ENCODE measurements around the gene GTF3C5. TPM values are rescaled to one million over a fixed set of nuclear protein-coding genes. Genes with fewer than 3 reads are reported as not detected.
A peak's percentile ranks its signal among the peaks of the same experiment; 100 is the strongest.
"Not testable (repeated sequence)": the region's sequence is repeated elsewhere in the genome, so short reads cannot be mapped to it uniquely, and the experiment has no call there.

Gene GTF3C5
- total RNA-seq, 1 donor from 2014 or later: 31.0 TPM

- no peak for DNase-seq (ENCODE audit: low spot score in 2 of 2)
- no peak for FAIRE-seq
Observed at GRCh38 chr9:133051281-133051900, 20.6 kb downstream of the GTF3C5 start.

DNA sequence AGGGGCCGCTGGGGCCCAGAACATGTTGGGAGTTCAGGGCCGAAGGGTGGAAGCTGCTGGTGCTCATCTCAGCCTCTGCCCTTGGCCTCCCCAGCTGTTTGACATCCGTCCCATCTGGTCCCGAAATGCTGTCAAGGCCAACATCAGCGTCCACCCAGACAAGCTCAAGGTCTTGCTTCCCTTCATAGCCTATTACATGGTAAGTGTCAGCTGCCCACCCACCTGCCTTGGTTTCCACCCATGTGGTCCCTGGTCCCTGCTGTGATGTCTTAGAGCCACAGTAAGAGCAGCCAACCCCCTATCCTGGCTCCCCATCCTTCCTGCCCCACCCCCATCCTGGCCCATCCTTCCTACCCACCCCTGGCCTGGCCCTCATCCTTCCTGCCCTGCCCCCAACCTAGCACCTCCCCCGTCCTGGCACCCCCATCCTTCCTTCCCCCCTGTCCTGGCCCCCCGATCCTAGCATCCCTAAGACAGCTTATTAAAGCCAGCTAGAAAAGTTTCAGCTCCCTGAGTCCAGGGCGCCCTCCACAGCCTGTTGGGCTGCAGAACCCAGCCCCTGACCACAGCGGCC, 21.3 kb downstream of the GTF3C5 start:
- DNase-seq (ENCODE audit: low spot score in 2 of 2) (no peak), FAIRE-seq (no peak)

GRCh38 chr9:133054194-133054890, 23.5 kb downstream of the GTF3C5 start:
- FAIRE-seq (no peak), DNase-seq (ENCODE audit: low spot score in 2 of 2) (no peak)

GRCh38 chr9:133054966-133055365, 24.2 kb downstream of the GTF3C5 start:
- DNase-seq (ENCODE audit: low spot score in 2 of 2): peak in 1 of 2 donors; percentile 53
- FAIRE-seq: no peak

GRCh38 chr9:133055788-133056420, 25.1 kb downstream of the GTF3C5 start:
- FAIRE-seq (no peak), DNase-seq (ENCODE audit: low spot score in 2 of 2) (no peak)

DNA sequence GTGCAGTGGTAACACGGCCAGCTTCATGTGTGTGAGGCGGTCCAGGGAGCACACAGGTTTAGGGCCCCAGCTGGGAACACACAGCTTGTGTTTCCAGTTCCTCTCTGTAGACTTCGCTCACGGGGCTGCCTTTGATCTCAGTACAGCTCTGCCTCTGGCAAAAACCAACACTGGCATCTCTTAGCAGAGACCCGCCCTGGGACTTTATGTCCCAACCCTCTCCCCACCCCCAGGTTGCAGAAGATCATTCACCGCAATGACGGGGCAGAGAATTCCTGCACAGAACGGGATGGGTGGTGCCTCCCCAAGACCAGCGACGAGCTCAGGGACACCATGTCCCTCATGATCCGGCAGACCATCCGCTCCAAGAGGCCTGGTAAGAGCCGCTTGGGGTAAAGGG, 25.7 kb downstream of the GTF3C5 start:
- DNase-seq (ENCODE audit: low spot score in 2 of 2) (no peak), FAIRE-seq (no peak)

- no peak for DNase-seq (ENCODE audit: low spot score in 2 of 2)
- no peak for FAIRE-seq
Observed at GRCh38 chr9:133057006-133057405, 26.2 kb downstream of the GTF3C5 start.

DNA sequence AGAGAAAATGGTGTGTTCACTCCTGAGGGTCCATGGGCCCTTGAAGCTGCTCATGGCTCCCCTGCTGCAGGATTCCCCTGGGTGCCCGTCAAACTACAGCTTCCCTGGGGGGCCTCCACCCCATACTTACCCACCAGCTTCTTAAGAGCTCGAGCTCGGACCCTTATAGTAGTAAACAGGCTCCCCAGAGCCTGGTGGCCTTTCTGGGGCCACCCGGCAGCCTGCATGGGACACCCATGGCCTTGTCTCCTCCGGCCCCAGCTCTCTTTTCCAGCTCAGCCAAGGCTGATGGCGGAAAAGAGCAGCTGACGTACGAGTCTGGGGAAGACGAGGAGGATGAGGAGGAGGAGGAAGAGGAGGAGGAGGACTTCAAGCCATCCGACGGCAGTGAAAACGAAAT, 26.8 kb downstream of the GTF3C5 start:
- no peak for FAIRE-seq
- DNase-seq (ENCODE audit: low spot score in 2 of 2): no peak

- FAIRE-seq: no peak
Observed at GRCh38 chr9:133058071-133058470, 27.3 kb downstream of the GTF3C5 start.

DNA sequence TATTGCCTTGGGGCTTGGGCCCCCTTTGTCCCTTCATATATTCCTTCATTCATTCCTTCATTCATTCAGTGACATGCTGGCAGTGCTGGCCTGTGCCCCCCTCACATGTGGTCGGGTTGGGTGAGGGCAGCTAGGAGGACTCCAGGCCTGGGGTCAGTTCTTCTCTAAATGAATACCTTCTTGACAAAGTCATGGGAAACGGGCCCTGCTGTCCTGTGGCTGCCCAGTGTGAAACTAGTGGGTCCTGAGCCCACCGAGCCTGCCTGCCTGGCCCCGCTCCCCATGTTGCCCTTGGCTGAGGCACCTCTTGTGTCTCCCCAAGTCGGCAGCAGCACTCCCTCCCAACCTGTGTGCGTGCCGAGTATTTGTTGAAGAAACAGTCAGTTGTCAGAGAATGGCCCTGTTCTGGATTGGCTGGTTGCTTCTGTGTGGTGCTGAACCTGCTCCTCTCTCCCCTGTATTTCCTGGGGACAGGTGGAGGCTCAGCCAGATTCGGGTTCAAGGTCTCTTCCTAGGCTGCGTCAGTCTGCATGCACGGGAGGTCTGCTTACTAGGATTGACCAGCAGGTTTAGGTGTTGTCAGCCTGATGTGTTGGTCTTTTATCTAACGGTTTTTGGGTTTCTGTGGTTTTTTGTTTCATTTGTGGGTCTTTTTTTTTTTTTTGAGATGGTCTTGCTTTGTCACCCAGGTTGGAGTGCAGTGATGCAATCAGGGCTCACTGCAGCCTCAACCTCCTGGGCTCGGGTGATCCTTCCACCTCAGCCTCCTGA, 27.9 kb downstream of the GTF3C5 start:
- FAIRE-seq (no peak), DNase-seq (ENCODE audit: low spot score in 2 of 2) (no peak)

More at GRCh38 chr9:133058071-133058470, 27.3 kb downstream of the GTF3C5 start:
- no peak for DNase-seq (ENCODE audit: low spot score in 2 of 2)

DNA sequence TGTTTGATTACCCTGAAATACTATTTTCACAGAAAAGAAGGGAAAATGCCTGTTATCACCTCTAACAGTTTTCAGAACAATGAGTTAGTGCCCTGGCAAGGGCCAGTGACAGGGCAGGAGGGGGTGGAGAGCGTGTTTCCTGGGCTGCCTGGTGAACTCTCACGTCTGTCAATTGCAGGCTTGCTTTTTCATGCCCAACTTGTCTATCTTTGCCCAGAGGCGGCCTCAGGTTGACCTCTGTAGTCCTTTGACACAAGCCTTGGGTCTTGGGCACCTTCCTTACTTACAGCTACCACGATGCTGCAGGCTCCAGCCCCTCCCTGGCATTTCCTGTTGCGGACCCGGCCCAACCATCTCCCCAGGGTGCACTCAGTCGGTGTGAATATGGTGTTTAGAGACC, 28.8 kb downstream of the GTF3C5 start:
- no peak for DNase-seq (ENCODE audit: low spot score in 2 of 2)
- FAIRE-seq: no peak

DNA sequence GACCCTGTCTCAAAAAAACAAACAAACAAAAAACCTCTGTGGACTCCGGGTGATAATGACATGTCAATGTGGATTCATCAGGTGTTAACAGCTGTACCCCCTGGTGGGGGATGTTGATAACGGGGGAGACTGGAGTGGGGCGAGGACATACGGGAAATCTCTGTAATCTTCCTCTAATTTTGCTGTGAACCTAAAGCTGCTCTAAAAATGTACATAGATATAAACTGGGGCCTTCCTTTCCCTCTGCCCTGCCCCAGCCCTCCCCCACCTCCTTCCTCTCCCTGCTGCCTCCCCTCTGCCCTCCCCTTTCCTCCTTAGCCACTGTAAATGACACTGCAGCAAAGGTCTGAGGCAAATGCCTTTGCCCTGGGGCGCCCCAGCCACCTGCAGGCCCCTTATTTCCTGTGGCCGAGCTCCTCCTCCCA, 29.6 kb downstream of the GTF3C5 start:
- FAIRE-seq (no peak), DNase-seq (ENCODE audit: low spot score in 2 of 2) (no peak)

- not testable (repeated sequence) for DNase-seq (ENCODE audit: low spot score in 2 of 2); FAIRE-seq
Observed at GRCh38 chr9:133061019-133061763, 30.4 kb downstream of the GTF3C5 start.

DNA sequence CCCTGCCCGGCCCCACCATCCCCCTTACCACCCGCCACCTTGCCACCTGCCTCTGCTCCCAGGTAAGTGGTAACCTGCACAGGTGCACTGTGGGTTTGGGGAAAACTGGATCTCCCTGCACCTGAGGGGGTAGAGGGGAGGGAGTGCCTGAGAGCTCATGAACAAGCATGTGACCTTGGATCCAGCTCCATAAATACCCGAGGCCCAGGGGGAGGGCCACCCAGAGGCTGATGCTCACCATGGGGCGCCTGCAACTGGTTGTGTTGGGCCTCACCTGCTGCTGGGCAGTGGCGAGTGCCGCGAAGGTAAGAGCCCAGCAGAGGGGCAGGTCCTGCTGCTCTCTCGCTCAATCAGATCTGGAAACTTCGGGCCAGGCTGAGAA, 31.0 kb downstream of the GTF3C5 start, which contains the start of gene CEL:
CEL (plus strand) TSS at position 218 of the 382 bp plus-strand sequence; CDS start at position 240, 22 bp downstream.
- not testable (repeated sequence) for FAIRE-seq; DNase-seq (ENCODE audit: low spot score in 2 of 2)

- not testable (repeated sequence) for DNase-seq (ENCODE audit: low spot score in 2 of 2); FAIRE-seq
Observed at GRCh38 chr9:133062569-133062968, 31.8 kb downstream of the GTF3C5 start.

GRCh38 chr9:133063159-133063499, 32.3 kb downstream of the GTF3C5 start:
- DNase-seq (ENCODE audit: low spot score in 2 of 2) (no peak), FAIRE-seq (no peak)

GRCh38 chr9:133063500-133064231, 32.9 kb downstream of the GTF3C5 start:
- no peak for DNase-seq (ENCODE audit: low spot score in 2 of 2)
- FAIRE-seq: no peak

DNA sequence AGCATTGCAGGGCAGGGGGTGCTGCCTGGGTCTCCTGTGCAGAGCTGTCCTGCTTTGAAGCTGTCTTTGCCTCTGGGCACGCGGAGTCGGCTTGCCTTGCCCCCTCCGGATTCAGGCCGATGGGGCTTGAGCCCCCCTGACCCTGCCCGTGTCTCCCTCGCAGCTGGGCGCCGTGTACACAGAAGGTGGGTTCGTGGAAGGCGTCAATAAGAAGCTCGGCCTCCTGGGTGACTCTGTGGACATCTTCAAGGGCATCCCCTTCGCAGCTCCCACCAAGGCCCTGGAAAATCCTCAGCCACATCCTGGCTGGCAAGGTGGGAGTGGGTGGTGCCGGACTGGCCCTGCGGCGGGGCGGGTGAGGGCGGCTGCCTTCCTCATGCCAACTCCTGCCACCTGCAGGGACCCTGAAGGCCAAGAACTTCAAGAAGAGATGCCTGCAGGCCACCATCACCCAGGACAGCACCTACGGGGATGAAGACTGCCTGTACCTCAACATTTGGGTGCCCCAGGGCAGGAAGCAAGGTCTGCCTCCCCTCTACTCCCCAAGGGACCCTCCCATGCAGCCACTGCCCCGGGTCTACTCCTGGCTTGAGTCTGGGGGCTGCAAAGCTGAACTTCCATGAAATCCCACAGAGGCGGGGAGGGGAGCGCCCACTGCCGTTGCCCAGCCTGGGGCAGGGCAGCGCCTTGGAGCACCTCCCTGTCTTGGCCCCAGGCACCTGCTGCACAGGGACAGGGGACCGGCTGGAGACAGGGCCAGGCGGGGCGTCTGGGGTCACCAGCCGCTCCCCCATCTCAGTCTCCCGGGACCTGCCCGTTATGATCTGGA, 33.7 kb downstream of the GTF3C5 start:
- DNase-seq (ENCODE audit: low spot score in 2 of 2): no peak
- FAIRE-seq: no peak
